ENCODE results near the gene APOC3.

DNA sequence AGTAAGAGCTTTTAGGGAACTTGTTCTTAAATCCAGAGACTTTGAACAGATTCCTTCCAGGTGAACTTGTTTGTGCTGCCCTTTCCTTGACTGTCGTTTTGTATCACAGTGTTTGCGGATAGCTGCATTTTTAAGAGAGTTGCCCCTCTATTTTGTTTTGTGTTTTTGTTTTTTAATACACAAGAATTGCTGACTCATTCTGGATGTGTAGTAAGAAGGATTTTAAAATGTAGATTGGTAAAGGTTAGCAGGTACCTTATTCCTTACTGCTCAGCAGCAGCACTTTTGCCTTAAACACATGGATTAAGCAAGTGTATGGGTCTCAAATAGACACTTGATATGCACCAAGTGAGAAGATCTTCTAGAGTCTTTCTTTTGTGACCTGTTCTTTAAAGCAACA lies 29.1 kb upstream of the APOC3 start:
- TF ChIP-seq, protein P1, sequence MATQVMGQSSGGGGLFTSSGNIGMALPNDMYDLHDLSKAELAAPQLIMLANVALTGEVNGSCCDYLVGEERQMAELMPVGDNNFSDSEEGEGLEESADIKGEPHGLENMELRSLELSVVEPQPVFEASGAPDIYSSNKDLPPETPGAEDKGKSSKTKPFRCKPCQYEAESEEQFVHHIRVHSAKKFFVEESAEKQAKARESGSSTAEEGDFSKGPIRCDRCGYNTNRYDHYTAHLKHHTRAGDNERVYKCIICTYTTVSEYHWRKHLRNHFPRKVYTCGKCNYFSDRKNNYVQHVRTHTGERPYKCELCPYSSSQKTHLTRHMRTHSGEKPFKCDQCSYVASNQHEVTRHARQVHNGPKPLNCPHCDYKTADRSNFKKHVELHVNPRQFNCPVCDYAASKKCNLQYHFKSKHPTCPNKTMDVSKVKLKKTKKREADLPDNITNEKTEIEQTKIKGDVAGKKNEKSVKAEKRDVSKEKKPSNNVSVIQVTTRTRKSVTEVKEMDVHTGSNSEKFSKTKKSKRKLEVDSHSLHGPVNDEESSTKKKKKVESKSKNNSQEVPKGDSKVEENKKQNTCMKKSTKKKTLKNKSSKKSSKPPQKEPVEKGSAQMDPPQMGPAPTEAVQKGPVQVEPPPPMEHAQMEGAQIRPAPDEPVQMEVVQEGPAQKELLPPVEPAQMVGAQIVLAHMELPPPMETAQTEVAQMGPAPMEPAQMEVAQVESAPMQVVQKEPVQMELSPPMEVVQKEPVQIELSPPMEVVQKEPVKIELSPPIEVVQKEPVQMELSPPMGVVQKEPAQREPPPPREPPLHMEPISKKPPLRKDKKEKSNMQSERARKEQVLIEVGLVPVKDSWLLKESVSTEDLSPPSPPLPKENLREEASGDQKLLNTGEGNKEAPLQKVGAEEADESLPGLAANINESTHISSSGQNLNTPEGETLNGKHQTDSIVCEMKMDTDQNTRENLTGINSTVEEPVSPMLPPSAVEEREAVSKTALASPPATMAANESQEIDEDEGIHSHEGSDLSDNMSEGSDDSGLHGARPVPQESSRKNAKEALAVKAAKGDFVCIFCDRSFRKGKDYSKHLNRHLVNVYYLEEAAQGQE (IDR thresholded peaks at IDR 0.05; ENCODE audit: unreplicated experiment) = no peak
- TF ChIP-seq, protein P2, sequence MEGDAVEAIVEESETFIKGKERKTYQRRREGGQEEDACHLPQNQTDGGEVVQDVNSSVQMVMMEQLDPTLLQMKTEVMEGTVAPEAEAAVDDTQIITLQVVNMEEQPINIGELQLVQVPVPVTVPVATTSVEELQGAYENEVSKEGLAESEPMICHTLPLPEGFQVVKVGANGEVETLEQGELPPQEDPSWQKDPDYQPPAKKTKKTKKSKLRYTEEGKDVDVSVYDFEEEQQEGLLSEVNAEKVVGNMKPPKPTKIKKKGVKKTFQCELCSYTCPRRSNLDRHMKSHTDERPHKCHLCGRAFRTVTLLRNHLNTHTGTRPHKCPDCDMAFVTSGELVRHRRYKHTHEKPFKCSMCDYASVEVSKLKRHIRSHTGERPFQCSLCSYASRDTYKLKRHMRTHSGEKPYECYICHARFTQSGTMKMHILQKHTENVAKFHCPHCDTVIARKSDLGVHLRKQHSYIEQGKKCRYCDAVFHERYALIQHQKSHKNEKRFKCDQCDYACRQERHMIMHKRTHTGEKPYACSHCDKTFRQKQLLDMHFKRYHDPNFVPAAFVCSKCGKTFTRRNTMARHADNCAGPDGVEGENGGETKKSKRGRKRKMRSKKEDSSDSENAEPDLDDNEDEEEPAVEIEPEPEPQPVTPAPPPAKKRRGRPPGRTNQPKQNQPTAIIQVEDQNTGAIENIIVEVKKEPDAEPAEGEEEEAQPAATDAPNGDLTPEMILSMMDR (conservative IDR thresholded peaks at IDR 0.05; ENCODE audit: low read depth in 2 of 2) = no peak
- TF ChIP-seq, protein P3, sequence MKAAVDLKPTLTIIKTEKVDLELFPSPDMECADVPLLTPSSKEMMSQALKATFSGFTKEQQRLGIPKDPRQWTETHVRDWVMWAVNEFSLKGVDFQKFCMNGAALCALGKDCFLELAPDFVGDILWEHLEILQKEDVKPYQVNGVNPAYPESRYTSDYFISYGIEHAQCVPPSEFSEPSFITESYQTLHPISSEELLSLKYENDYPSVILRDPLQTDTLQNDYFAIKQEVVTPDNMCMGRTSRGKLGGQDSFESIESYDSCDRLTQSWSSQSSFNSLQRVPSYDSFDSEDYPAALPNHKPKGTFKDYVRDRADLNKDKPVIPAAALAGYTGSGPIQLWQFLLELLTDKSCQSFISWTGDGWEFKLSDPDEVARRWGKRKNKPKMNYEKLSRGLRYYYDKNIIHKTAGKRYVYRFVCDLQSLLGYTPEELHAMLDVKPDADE (IDR thresholded peaks at IDR 0.05) = no peak
- TF ChIP-seq EZH2phosphoT487 (IDR thresholded peaks at IDR 0.05; ENCODE audit: unreplicated experiment) = no peak
- TF ChIP-seq POLR2AphosphoS5 (IDR thresholded peaks at IDR 0.05; ENCODE audit: low read depth) = no peak
- no peak for TF ChIP-seq EZH2 (IDR thresholded peaks at IDR 0.05; ENCODE audit: low read depth, unreplicated experiment)
- TF ChIP-seq CREB1 (CRISPR knock-in tag; IDR thresholded peaks at IDR 0.05; ENCODE audit: low read depth) = no peak
- no peak for TF ChIP-seq ZNF331 (CRISPR knock-in tag; IDR thresholded peaks at IDR 0.05; ENCODE audit: low read depth)

Measured in GM23338 (cell line).